ENCODE measurements around the gene PNPLA1.

PNPLA1 gene

DNA sequence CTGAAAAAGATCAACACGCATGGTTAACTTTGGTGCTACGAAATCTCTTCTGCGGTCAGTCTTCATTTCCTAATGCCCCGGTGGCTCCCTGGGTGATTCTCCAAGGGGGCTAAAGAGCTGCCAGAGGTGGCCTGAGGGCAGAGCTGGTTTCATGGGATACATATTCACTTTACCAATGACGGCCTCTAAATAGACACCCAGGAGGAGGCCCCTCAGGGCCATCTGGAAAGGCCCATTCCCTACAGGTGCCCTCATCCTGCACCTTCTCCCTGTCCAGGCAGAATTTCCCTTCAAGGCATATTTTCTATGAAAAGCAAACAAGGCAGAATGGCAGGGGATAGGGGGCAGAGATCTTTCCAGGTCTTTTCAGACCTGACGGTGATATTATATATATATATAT lies 54.3 kb downstream of the PNPLA1 start:
- TF ChIP-seq, protein P1, sequence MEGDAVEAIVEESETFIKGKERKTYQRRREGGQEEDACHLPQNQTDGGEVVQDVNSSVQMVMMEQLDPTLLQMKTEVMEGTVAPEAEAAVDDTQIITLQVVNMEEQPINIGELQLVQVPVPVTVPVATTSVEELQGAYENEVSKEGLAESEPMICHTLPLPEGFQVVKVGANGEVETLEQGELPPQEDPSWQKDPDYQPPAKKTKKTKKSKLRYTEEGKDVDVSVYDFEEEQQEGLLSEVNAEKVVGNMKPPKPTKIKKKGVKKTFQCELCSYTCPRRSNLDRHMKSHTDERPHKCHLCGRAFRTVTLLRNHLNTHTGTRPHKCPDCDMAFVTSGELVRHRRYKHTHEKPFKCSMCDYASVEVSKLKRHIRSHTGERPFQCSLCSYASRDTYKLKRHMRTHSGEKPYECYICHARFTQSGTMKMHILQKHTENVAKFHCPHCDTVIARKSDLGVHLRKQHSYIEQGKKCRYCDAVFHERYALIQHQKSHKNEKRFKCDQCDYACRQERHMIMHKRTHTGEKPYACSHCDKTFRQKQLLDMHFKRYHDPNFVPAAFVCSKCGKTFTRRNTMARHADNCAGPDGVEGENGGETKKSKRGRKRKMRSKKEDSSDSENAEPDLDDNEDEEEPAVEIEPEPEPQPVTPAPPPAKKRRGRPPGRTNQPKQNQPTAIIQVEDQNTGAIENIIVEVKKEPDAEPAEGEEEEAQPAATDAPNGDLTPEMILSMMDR (IDR thresholded peaks at IDR 0.05): no peak
- no peak for TF ChIP-seq ZFX (IDR thresholded peaks at IDR 0.05; ENCODE audit: borderline replicate concordance)
- H3K27ac ChIP-seq: no peak overlapping the region

DNA sequence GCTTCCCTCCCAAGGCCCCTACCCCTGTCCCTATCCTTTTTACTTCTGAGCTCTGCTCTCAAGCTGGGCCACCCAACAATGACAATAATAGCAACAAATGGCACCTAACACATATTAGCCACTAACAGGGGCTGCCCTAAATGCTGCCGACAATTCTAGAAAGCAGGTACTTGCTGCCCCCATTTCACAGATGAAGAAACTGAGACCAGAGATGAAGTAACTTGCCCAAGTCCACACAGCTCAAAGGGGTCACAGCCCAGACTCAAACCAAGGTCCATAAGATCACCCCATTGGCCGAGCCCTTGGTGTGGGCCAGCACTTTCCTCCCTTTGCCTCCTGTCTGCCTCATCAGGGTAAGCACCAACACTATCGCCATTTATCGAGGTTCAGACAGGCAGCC lies 54.9 kb downstream of the PNPLA1 start:
- no peak overlapping the region for H3K27ac ChIP-seq
- TF ChIP-seq, protein P1 (IDR thresholded peaks at IDR 0.05): no peak
- TF ChIP-seq ZFX (IDR thresholded peaks at IDR 0.05; ENCODE audit: borderline replicate concordance): no peak

DNA sequence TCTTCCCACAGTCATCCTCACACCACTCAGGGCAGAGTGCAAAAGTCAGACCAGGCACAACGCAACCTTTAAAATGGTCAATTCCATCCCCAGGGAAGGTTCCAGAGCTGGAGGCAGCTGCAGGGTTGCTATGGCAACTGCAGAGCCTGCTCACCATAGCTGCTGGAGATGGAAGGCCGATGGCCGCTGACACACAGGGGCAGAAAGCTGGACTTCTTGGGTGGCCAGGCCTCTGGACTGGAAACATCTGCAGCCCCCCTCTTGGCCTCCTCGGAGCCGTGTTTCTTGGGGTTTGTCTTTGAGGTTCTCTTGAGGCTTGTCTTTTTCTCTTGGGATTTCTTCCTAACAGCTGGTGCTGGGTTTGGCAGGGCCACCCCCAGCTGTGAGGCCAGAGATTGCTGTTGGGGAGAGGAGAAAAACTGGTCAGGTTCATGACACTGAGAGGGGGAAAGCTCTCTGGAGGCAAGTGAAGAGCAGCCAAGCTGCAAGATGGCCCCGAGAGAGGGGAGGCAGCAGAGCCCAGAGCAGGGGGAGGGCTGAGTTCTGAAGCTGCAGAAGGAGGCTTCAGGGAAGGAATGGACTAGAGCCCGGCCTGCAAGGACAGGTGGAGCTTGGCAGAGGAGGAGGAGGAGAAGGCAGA lies 56.6 kb downstream of the PNPLA1 start:
- H3K27ac ChIP-seq: no peak overlapping the region
- TF ChIP-seq ZFX (IDR thresholded peaks at IDR 0.05; ENCODE audit: borderline replicate concordance): no peak
- TF ChIP-seq, protein P1 (IDR thresholded peaks at IDR 0.05): no peak

DNA sequence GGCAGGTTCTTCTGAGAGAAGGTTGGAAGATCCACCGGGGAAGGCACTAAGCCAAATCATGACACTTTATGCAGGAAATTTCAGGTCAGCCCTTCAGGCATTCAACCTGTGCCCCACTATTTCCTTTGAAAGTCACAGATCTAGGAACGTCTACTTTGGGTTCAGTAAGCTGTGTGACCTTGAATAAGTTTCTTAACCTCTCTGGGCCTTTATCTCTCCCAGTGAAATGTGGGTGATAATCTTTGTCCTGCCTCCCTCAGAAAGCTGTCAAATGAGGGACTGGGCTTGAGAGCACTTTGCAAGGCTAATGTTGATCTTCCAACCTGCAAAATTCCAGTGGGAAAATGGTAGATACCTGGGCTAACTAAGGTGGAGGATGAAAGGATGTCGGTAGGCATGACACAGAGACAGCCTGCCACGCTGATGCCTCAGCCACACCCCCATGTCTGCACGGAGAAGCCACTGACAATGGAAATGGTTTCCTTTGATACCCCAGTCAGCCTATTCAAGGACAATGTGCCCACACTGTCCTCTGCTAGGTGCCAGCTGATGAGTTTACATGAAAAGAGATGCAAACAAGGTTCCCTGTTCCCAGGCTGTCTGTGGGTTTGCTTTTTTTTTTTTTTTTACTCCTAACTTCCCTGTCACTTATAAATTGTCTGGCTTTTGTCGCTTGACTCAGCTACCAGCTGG lies 57.5 kb downstream of the PNPLA1 start:
- no peak overlapping the region for H3K27ac ChIP-seq
- TF ChIP-seq, protein P1 (IDR thresholded peaks at IDR 0.05): no peak
- no peak for TF ChIP-seq ZFX (IDR thresholded peaks at IDR 0.05; ENCODE audit: borderline replicate concordance)

DNA sequence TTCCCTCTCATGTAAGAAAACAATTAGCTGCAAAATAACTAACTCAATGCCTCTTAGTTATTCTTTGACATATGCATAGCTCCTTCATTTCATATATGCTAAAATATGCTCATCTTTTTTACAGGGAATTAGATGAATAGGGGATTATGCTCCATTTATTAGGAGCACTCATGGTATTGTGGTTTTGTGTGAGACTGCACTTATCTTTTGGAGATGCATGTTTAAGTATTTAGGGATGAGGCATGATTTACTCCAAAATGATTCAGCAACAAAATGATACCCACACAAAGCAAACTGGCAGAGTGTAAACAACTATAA lies 58.0 kb downstream of the PNPLA1 start:
- TF ChIP-seq, protein P1 (IDR thresholded peaks at IDR 0.05): no peak
- no peak for TF ChIP-seq ZFX (IDR thresholded peaks at IDR 0.05; ENCODE audit: borderline replicate concordance)

DNA sequence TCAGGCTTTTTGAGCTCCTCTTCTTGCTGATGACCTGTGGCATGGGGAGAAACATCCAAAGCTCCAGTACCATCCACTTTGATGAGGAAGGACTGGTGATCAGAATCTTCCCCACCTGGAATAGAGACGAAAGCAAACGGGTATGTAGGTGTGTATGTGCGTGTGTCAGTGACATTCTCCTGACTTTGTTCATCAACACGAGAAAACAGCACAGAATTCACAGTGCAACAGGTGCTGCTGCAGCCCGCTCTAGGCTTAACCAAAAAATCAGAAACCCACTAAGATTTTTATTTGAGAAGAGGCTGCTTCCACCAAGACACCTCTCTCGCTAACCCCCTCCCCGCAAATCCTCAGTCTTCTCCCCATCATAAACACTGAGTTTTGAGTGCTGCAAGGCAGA lies 58.7 kb downstream of the PNPLA1 start:
- TF ChIP-seq ZFX (IDR thresholded peaks at IDR 0.05; ENCODE audit: borderline replicate concordance): no peak
- TF ChIP-seq, protein P1 (IDR thresholded peaks at IDR 0.05): no peak
- H3K27ac ChIP-seq: no peak overlapping the region

More for the DNA sequence above, 58.0 kb downstream of the PNPLA1 start:
- no peak overlapping the region for H3K27ac ChIP-seq

DNA sequence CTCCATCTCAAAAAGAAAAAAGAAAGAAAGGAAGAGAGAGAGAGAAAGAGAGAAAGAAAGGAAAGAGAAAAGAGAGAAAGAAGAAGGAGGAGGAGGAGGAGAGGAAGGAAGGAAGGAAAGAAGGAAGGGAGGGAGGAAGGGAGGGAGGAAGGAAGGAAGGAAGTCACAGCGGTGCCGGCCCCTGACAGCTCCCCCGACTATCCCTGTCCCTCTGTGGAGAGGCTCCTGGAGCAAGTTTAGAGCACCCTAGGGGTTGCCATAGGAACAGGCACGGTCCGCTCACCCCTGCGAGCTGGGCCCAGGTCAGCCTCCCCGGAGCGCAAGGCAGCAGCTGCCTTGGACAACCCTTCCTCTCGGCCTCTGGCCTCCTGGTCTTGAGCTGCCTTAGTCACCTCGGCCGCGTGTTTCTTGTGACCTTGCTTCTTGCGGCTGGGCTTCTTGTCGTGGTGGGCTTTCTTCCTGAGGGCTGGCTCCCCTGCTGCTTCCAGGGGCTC lies 60.0 kb downstream of the PNPLA1 start:
- no peak overlapping the region for H3K27ac ChIP-seq
- TF ChIP-seq, protein P1 (IDR thresholded peaks at IDR 0.05): no peak
- no peak for TF ChIP-seq ZFX (IDR thresholded peaks at IDR 0.05; ENCODE audit: borderline replicate concordance)

All from 22Rv1 (cell line).